ENCODE results near the gene BCCIP. TPM values are rescaled to one million over a fixed set of nuclear protein-coding genes. Genes with fewer than 3 reads are reported as not detected.

Gene BCCIP
- total RNA-seq, 2 experiments from 2014 or later: 106 to 115 TPM

DNA sequence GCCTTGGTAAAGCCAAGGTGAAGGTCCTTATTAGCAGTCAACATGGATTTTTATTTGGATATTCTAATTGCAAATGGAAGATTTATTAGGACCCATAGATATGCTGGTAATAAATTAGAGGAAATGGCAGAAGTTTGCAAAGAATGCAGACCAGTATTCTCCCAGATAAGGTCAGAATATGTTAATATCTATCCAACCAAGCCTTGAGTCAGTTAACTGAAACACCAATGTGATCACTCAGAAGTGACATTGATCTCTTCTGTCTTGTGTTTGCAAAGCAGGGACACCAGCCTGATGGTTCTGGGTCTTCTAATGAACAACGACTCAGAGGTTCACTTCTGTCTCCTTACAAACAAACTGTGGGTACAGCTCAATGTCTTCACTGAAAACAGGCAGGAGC, 21.8 kb upstream of the BCCIP start:
- POLR2A ChIA-PET: no interaction called here
- Mint-ChIP-seq H3K27me3 (no peaks in the 10 kb centered on the region), H3K4me3 (no peak overlapping the region), H3K9me3 (ENCODE audit: low read depth) (no peaks in the 10 kb centered on the region), H3K36me3 (ENCODE audit: low read depth) (peaks cover 11% of the 10 kb centered on the region), H3K27ac (no peak overlapping the region), H3K4me1 (no peaks in the 10 kb centered on the region)
- no peak for DNase-seq
- CTCF ChIA-PET: interaction anchor here (1.2 kb wide), 1 partner anchor 9 kb away, joined by 3 read pairs; no protein-coding TSS in a partner anchor
- no peak for ATAC-seq
- intact Hi-C loops (cut with DNase I, micrococcal nuclease): no loop called here

- ChIA-PET CTCF (interaction anchor here (0.5 to 1.2 kb wide), 2 partner anchors 9 to 281 kb away, joined by 3 to 5 read pairs; no protein-coding TSS in a partner anchor), POLR2A (no interaction called here)
- H3K27ac Mint-ChIP-seq: no peak overlapping the region
- H3K36me3 Mint-ChIP-seq (ENCODE audit: low read depth): peaks cover 15% of the 10 kb centered on the region
- ATAC-seq: no peak
- intact Hi-C loops (cut with DNase I, micrococcal nuclease): no loop called here
- no peaks in the 10 kb centered on the region for H3K9me3 Mint-ChIP-seq (ENCODE audit: low read depth)
- no peaks in the 10 kb centered on the region for H3K27me3 Mint-ChIP-seq
- no peak overlapping the region for H3K4me3 Mint-ChIP-seq
- no peak for DNase-seq
- no peaks in the 10 kb centered on the region for H3K4me1 Mint-ChIP-seq
Measured at GRCh38 chr10:125802131-125802530, 21.2 kb upstream of the BCCIP start.

- H3K9me3 Mint-ChIP-seq (ENCODE audit: low read depth): no peaks in the 10 kb centered on the region
- intact Hi-C loops (cut with DNase I, micrococcal nuclease): no loop called here
- peaks cover 15% of the 10 kb centered on the region for H3K36me3 Mint-ChIP-seq (ENCODE audit: low read depth)
- ChIA-PET CTCF (no interaction called here), POLR2A (no interaction called here)
- no peak overlapping the region for H3K27ac Mint-ChIP-seq
- H3K4me1 Mint-ChIP-seq: no peaks in the 10 kb centered on the region
- ATAC-seq (no peak), DNase-seq (no peak)
- H3K27me3 Mint-ChIP-seq: no peaks in the 10 kb centered on the region
- H3K4me3 Mint-ChIP-seq: no peak overlapping the region
Measured at GRCh38 chr10:125802739-125803138, 20.6 kb upstream of the BCCIP start.

DNA sequence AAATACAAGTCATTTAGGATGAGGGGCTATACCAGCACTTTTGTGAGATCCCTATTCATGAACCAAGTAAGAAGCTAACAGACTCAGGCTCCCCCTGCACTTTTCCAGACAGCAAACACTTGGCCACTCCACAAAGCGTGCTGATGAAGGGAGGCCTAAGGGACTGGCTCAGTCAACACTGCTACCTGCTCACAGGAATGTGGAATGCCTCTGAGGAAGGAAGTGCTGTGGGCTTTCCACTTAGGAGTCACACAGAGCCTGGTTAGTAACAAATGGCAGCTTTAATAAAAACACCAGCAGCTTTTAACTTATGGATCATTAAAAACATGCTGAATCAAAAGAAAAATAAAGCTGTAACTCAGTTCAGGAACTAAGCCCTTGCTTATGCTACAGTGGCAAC, 15.3 kb upstream of the BCCIP start:
- Mint-ChIP-seq H3K4me1 (no peaks in the 10 kb centered on the region), H3K4me3 (no peak overlapping the region), H3K27ac (no peak overlapping the region), H3K9me3 (ENCODE audit: low read depth) (no peaks in the 10 kb centered on the region), H3K36me3 (ENCODE audit: low read depth) (peaks cover 26% of the 10 kb centered on the region), H3K27me3 (no peaks in the 10 kb centered on the region)
- DNase-seq: no peak
- CTCF ChIA-PET: no interaction called here
- no peak for ATAC-seq
- intact Hi-C loops (cut with DNase I, micrococcal nuclease): no loop called here
- POLR2A ChIA-PET: no interaction called here

DNA sequence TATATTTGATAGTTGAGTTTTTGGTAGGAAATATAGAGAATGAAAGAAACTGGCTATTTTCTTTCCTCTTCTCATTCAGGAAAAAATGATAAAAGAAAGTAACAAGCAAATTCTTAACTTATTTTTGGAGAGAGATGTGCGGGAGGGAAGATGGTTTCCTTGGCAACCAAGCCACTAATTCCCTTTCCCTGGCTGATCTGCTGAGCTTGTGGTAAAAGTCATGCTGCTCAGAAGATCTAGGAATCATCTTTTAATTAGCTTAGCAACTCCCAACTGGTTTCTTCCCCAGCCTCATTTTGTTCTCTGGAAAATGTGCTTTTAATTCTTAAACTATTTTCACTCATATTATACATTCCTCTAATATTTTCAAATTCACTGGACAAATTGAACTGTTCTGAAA, 12.1 kb upstream of the BCCIP start:
- H3K9me3 Mint-ChIP-seq (ENCODE audit: low read depth): no peaks in the 10 kb centered on the region
- DNase-seq (no peak), ATAC-seq (no peak)
- ChIA-PET CTCF (no interaction called here), POLR2A (no interaction called here)
- no peak overlapping the region for H3K4me3 Mint-ChIP-seq
- H3K27me3 Mint-ChIP-seq: no peaks in the 10 kb centered on the region
- H3K27ac Mint-ChIP-seq: no peak overlapping the region
- peaks cover 42% of the 10 kb centered on the region for H3K36me3 Mint-ChIP-seq (ENCODE audit: low read depth)
- intact Hi-C loops (cut with DNase I, micrococcal nuclease): no loop called here
- H3K4me1 Mint-ChIP-seq: no peaks in the 10 kb centered on the region

DNA sequence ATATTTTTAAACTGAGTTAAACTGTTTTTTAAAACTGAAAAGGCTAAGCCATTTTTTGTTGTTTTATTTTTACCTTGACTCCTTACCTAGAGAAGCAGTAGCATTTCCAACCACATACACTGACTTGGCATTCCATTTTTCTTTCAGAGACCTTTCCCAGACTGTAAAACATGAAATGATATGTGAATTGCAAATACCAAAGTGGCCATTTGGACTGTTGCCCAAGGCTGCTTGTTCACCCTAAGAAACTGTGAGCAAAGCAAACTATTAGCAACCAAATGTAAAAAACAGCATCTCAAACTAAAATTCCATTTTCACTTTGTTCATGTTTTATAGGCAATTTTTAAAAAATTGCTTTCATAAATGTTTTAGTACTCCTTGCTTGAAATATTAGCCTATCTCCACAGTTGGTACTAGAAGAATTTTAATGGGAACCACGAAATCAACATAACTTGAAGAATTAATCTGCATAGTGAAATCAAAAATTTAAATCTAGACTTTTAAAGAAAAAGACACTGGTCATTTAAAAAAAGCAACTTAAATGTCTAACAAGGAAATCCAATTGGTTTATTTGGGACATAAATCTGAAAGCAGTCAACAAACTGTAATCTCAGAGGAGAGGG, 11.1 kb upstream of the BCCIP start:
- intact Hi-C loops (cut with DNase I, micrococcal nuclease): no loop called here
- DNase-seq: no peak
- POLR2A ChIA-PET: no interaction called here
- ATAC-seq: no peak
- no peaks in the 10 kb centered on the region for H3K4me1 Mint-ChIP-seq
- CTCF ChIA-PET: no interaction called here
- H3K27me3 Mint-ChIP-seq: no peaks in the 10 kb centered on the region
- peaks cover 35% of the 10 kb centered on the region for H3K36me3 Mint-ChIP-seq (ENCODE audit: low read depth)
- no peak overlapping the region for H3K4me3 Mint-ChIP-seq
- no peaks in the 10 kb centered on the region for H3K9me3 Mint-ChIP-seq (ENCODE audit: low read depth)
- H3K27ac Mint-ChIP-seq: no peak overlapping the region

- Mint-ChIP-seq H3K27ac (no peak overlapping the region), H3K27me3 (no peaks in the 10 kb centered on the region), H3K9me3 (ENCODE audit: low read depth) (no peaks in the 10 kb centered on the region), H3K4me1 (peaks cover 7% of the 10 kb centered on the region), H3K36me3 (ENCODE audit: low read depth) (peaks cover 31% of the 10 kb centered on the region), H3K4me3 (no peak overlapping the region)
- DNase-seq: no peak
- ChIA-PET CTCF (no interaction called here), POLR2A (no interaction called here)
- ATAC-seq: no peak
- intact Hi-C loops (cut with DNase I, micrococcal nuclease): no loop called here
Measured at GRCh38 chr10:125815764-125816163, 7.6 kb upstream of the BCCIP start.

DNA sequence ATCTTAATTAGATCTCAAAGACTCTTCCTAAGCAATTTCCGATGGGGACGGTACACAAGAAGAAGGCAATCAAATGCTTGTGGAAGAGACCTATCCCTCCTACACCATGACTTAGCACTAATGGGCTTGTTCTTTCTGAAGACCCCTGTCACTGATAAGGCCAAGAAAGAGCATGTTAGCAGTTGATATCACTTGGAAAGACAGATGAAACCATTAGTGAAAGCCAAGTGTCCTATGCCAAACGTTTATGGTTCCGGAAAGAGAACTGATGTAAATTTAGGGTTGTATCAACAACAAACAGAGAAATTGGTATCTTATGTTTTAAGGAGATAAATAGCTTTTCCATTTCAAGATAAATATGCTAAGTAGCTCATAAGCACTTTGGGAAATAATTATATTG, 6.8 kb upstream of the BCCIP start:
- no peak for ATAC-seq
- peaks cover 28% of the 10 kb centered on the region for H3K36me3 Mint-ChIP-seq (ENCODE audit: low read depth)
- H3K4me3 Mint-ChIP-seq: no peak overlapping the region
- no peaks in the 10 kb centered on the region for H3K9me3 Mint-ChIP-seq (ENCODE audit: low read depth)
- no peak for DNase-seq
- POLR2A ChIA-PET: no interaction called here
- H3K27ac Mint-ChIP-seq: no peak overlapping the region
- H3K4me1 Mint-ChIP-seq: peaks cover 13% of the 10 kb centered on the region
- no peaks in the 10 kb centered on the region for H3K27me3 Mint-ChIP-seq
- intact Hi-C loops (cut with DNase I, micrococcal nuclease): no loop called here
- CTCF ChIA-PET: no interaction called here

- Mint-ChIP-seq H3K36me3 (ENCODE audit: low read depth) (peaks cover 26% of the 10 kb centered on the region), H3K9me3 (ENCODE audit: low read depth) (no peaks in the 10 kb centered on the region), H3K27me3 (no peaks in the 10 kb centered on the region), H3K27ac (no peak overlapping the region), H3K4me1 (peaks cover 20% of the 10 kb centered on the region), H3K4me3 (no peak overlapping the region)
- ChIA-PET CTCF (interaction anchor here (0.7 kb wide), 1 partner anchor 11 kb away, joined by 3 read pairs; no protein-coding TSS in a partner anchor), POLR2A (interaction anchor here (0.6 kb wide), 1 partner anchor 108 kb away, joined by 5 read pairs; no protein-coding TSS in a partner anchor)
- no peak for DNase-seq
- intact Hi-C loops (cut with DNase I, micrococcal nuclease): no loop called here
- ATAC-seq: no peak
Measured at GRCh38 chr10:125817337-125817946, 5.9 kb upstream of the BCCIP start.

DNA sequence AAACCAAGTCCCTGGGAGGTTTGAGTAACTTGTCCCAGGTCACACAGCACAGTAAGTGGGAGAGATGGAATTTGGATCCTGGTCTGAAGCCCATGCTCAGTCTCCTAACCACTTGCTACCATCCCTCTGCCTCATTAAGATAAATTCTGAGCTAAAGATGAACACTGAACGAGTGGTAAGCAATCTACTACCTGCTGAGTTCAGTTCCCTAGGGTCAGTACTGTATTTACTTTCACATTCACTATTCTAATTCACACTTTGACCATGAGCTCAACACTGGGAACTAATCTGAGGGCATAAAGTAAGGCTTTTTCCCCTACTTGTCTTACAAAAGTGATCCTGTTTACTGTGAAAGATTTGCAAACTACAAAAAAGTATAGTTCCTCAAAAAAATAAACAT, 2.6 kb upstream of the BCCIP start:
- Mint-ChIP-seq H3K27me3 (no peaks in the 10 kb centered on the region), H3K36me3 (ENCODE audit: low read depth) (peaks cover 4% of the 10 kb centered on the region), H3K4me3 (no peak overlapping the region), H3K4me1 (peaks cover 24% of the 10 kb centered on the region), H3K27ac (no peak overlapping the region), H3K9me3 (ENCODE audit: low read depth) (no peaks in the 10 kb centered on the region)
- POLR2A ChIA-PET: no interaction called here
- no peak for DNase-seq
- ATAC-seq: no peak
- intact Hi-C loops (cut with DNase I, micrococcal nuclease): loop anchor here in 1 of 2 experiments (5.0 kb wide), 3 partner anchors 903 to 1358 kb away; partner anchors contain the start of genes ABRAXAS2 and LHPP
- CTCF ChIA-PET: no interaction called here

- no peaks in the 10 kb centered on the region for H3K9me3 Mint-ChIP-seq (ENCODE audit: low read depth)
- no peaks in the 10 kb centered on the region for H3K27me3 Mint-ChIP-seq
- H3K4me1 Mint-ChIP-seq: peaks cover 47% of the 10 kb centered on the region
- ChIA-PET CTCF (no interaction called here), POLR2A (interaction anchor here (0.6 to 1.3 kb wide), 2 partner anchors 104 to 1084 kb away, joined by 3 read pairs; partner anchors contain the start of gene EDRF1)
- intact Hi-C loops (cut with DNase I, micrococcal nuclease): loop anchor here (1.0 to 5.0 kb wide), 5 partner anchors 73 to 1361 kb away; partner anchors contain the start of genes EDRF1 (in 2 of the 2), ABRAXAS2 (in 1 of the 2), FANK1 (in 1 of the 2) and LHPP (in 1 of the 2)
- ATAC-seq (no peak), DNase-seq (peak; percentile 29)
- no peak overlapping the region for H3K27ac Mint-ChIP-seq
- H3K4me3 Mint-ChIP-seq: no peak overlapping the region
- H3K36me3 Mint-ChIP-seq (ENCODE audit: low read depth): peaks cover 22% of the 10 kb centered on the region
Measured at GRCh38 chr10:125823663-125824251, 411 bp downstream of the BCCIP start.

GRCh38 chr10:125824736-125825135, 1.4 kb downstream of the BCCIP start:
- ChIA-PET CTCF (no interaction called here), POLR2A (no interaction called here)
- H3K9me3 Mint-ChIP-seq (ENCODE audit: low read depth): no peaks in the 10 kb centered on the region
- H3K27me3 Mint-ChIP-seq: no peaks in the 10 kb centered on the region
- DNase-seq (no peak), ATAC-seq (no peak)
- H3K4me1 Mint-ChIP-seq: peaks cover 49% of the 10 kb centered on the region
- peaks cover 29% of the 10 kb centered on the region for H3K36me3 Mint-ChIP-seq (ENCODE audit: low read depth)
- no peak overlapping the region for H3K27ac Mint-ChIP-seq
- H3K4me3 Mint-ChIP-seq: no peak overlapping the region
- intact Hi-C loops (cut with DNase I, micrococcal nuclease): loop anchor here in 1 of 2 experiments (1.0 to 5.0 kb wide), 4 partner anchors 9 to 1362 kb away; partner anchors contain the start of genes ABRAXAS2 and LHPP
